MV-4-11 (cell line): ENCODE measurements around the gene FBXL14.

Experiments
- DNase-seq: peaks from one replicate; lab custom pipeline; 2025; lab: John Stamatoyannopoulos, UW

Gene FBXL14

GRCh38 chr12:1594261-1595025 lies at the start of gene FBXL14:
FBXL14 (minus strand) TSS chr12:1594581; CDS start chr12:1594066, 515 bp downstream.
- peak; percentile 77 for DNase-seq

GRCh38 chr12:1643905-1644533 lies 49.6 kb upstream of the FBXL14 start:
- DNase-seq: no peak

GRCh38 chr12:1643043-1643442 lies 48.7 kb upstream of the FBXL14 start:
- no peak for DNase-seq

- DNase-seq: no peak
These were observed 48.1 kb upstream of the FBXL14 start for GRCh38 chr12:1642513-1642912.

- DNase-seq: no peak
These were observed 46.2 kb upstream of the FBXL14 start for GRCh38 chr12:1640328-1641234.

- no peak for DNase-seq
These were observed 45.2 kb upstream of the FBXL14 start for GRCh38 chr12:1639538-1639937.

GRCh38 chr12:1638203-1638602 lies 43.8 kb upstream of the FBXL14 start:
- DNase-seq: no peak

GRCh38 chr12:1635301-1636095 lies 41.1 kb upstream of the FBXL14 start:
- DNase-seq: peak; percentile 81

- peak; percentile 76 for DNase-seq
These were observed 40.3 kb upstream of the FBXL14 start for GRCh38 chr12:1634590-1635191.

- no peak for DNase-seq
These were observed 39.8 kb upstream of the FBXL14 start for GRCh38 chr12:1634149-1634548.

GRCh38 chr12:1633459-1633858 lies 39.1 kb upstream of the FBXL14 start:
- peak; percentile 46 for DNase-seq

- DNase-seq: no peak
These were observed 38.3 kb upstream of the FBXL14 start for GRCh38 chr12:1632702-1633101.

- no peak for DNase-seq
These were observed 36.6 kb upstream of the FBXL14 start for GRCh38 chr12:1630827-1631591.

GRCh38 chr12:1630133-1630826 lies 35.9 kb upstream of the FBXL14 start:
- DNase-seq: no peak

GRCh38 chr12:1629338-1630132 lies 35.2 kb upstream of the FBXL14 start:
- no peak for DNase-seq

- no peak for DNase-seq
These were observed 34.4 kb upstream of the FBXL14 start, which contains the start of gene WNT5B for GRCh38 chr12:1628666-1629337. WNT5B (plus strand) TSS chr12:1629231; CDS start chr12:1631355, 2,124 bp downstream.

GRCh38 chr12:1622406-1622805 lies 28.0 kb upstream of the FBXL14 start:
- DNase-seq: no peak

- DNase-seq: no peak
These were observed 25.7 kb upstream of the FBXL14 start for GRCh38 chr12:1620092-1620491.
